ENCODE measurements around the gene CXXC5.

DNA sequence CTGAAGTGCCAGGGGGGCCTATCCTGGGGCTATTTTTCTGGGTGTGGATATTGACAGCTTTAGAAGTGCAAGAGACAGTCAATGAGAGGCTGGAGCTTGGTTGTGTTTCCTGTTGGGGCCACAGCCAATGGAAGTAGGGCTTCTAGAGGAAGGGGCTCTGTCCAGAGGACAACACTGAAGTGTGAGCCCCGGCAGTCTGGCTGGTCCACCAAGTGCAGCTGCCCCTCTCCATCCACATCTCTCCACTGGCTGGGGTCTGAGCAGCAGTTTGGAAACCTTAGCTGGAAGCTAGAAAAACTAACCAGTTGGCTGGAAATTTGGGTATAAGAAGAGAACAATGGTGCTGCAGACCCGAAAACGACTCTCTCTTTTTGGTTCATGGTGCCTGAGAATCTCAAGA is 83.1 kb downstream of the CXXC5 start:
- TF ChIP-seq NR1H2 (CRISPR knock-in tag; IDR thresholded peaks at IDR 0.05) (no peak), ZNF281 (CRISPR knock-in tag; IDR thresholded peaks at IDR 0.05) (no peak)
- TF ChIP-seq, protein P1, sequence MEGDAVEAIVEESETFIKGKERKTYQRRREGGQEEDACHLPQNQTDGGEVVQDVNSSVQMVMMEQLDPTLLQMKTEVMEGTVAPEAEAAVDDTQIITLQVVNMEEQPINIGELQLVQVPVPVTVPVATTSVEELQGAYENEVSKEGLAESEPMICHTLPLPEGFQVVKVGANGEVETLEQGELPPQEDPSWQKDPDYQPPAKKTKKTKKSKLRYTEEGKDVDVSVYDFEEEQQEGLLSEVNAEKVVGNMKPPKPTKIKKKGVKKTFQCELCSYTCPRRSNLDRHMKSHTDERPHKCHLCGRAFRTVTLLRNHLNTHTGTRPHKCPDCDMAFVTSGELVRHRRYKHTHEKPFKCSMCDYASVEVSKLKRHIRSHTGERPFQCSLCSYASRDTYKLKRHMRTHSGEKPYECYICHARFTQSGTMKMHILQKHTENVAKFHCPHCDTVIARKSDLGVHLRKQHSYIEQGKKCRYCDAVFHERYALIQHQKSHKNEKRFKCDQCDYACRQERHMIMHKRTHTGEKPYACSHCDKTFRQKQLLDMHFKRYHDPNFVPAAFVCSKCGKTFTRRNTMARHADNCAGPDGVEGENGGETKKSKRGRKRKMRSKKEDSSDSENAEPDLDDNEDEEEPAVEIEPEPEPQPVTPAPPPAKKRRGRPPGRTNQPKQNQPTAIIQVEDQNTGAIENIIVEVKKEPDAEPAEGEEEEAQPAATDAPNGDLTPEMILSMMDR (IDR thresholded peaks at IDR 0.05): no peak
- TF ChIP-seq, protein P2, sequence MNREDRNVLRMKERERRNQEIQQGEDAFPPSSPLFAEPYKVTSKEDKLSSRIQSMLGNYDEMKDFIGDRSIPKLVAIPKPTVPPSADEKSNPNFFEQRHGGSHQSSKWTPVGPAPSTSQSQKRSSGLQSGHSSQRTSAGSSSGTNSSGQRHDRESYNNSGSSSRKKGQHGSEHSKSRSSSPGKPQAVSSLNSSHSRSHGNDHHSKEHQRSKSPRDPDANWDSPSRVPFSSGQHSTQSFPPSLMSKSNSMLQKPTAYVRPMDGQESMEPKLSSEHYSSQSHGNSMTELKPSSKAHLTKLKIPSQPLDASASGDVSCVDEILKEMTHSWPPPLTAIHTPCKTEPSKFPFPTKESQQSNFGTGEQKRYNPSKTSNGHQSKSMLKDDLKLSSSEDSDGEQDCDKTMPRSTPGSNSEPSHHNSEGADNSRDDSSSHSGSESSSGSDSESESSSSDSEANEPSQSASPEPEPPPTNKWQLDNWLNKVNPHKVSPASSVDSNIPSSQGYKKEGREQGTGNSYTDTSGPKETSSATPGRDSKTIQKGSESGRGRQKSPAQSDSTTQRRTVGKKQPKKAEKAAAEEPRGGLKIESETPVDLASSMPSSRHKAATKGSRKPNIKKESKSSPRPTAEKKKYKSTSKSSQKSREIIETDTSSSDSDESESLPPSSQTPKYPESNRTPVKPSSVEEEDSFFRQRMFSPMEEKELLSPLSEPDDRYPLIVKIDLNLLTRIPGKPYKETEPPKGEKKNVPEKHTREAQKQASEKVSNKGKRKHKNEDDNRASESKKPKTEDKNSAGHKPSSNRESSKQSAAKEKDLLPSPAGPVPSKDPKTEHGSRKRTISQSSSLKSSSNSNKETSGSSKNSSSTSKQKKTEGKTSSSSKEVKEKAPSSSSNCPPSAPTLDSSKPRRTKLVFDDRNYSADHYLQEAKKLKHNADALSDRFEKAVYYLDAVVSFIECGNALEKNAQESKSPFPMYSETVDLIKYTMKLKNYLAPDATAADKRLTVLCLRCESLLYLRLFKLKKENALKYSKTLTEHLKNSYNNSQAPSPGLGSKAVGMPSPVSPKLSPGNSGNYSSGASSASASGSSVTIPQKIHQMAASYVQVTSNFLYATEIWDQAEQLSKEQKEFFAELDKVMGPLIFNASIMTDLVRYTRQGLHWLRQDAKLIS (CRISPR knock-in tag; IDR thresholded peaks at IDR 0.05; ENCODE audit: borderline replicate concordance): no peak
